HEK293 (cell line): ENCODE measurements around the gene MARF1.

Source experiments
- BCL11A ChIP-seq: fragments of 450-650 bp; formaldehyde crosslinking; IDR thresholded peaks from 2 replicates; pipeline ENCODE4 v1.5.1; 2016; ENCODE audit warnings: low read depth, missing biosample characterization, missing genetic modification characterization
- FEZF1 ChIP-seq: fragments of 450-650 bp; formaldehyde crosslinking; IDR thresholded peaks from 2 replicates; pipeline ENCODE4 v1.5.1; 2016; ENCODE audit warnings: missing biosample characterization, missing genetic modification characterization
- GLIS1 ChIP-seq: fragments of 450-650 bp; formaldehyde crosslinking; IDR thresholded peaks from 2 replicates; pipeline ENCODE4 v1.5.1; 2016; ENCODE audit warnings: missing biosample characterization, missing genetic modification characterization
- HIC1 ChIP-seq: fragments of 450-650 bp; formaldehyde crosslinking; IDR thresholded peaks from 2 replicates; pipeline ENCODE4 v1.5.1; 2016; ENCODE audit warnings: missing biosample characterization, missing genetic modification characterization
- HOXC10 ChIP-seq: sonication (generic); formaldehyde crosslinking; IDR thresholded peaks from 2 replicates; pipeline ENCODE4 v1.8.1; 2023; ENCODE audit warnings: mild to moderate bottlenecking, missing genetic modification reagents
- KLF17 ChIP-seq: fragments of 450-650 bp; formaldehyde crosslinking; IDR thresholded peaks from 2 replicates; pipeline ENCODE4 v1.5.1; 2016; ENCODE audit warnings: missing biosample characterization, missing genetic modification characterization
- ZBTB10 ChIP-seq: fragments of 450-650 bp; formaldehyde crosslinking; IDR thresholded peaks from 2 replicates; pipeline ENCODE4 v1.5.1; 2016; ENCODE audit warnings: missing biosample characterization, missing genetic modification characterization
- ZBTB26 ChIP-seq: fragments of 450-650 bp; formaldehyde crosslinking; optimal IDR thresholded peaks from 2 replicates; pipeline ENCODE3; 2016; ENCODE audit warnings: missing biosample characterization, mild to moderate bottlenecking, missing genetic modification characterization
- ZBTB48 ChIP-seq: fragments of 450-650 bp; formaldehyde crosslinking; IDR thresholded peaks from 2 replicates; pipeline ENCODE4 v1.5.1; 2016; ENCODE audit warnings: missing biosample characterization, missing genetic modification characterization
- ZFP69B ChIP-seq: fragments of 450-650 bp; formaldehyde crosslinking; IDR thresholded peaks from 2 replicates; pipeline ENCODE4 v1.5.1; 2016; ENCODE audit warnings: missing biosample characterization, missing genetic modification characterization
- ZNF148 ChIP-seq: fragments of 450-650 bp; formaldehyde crosslinking; IDR thresholded peaks from 2 replicates; pipeline ENCODE4 v1.5.0; 2017; ENCODE audit warnings: missing biosample characterization, missing genetic modification characterization, borderline replicate concordance
- ZNF157 ChIP-seq: fragments of 450-650 bp; formaldehyde crosslinking; IDR thresholded peaks from 2 replicates; pipeline ENCODE4 v1.5.1; 2016; ENCODE audit warnings: missing biosample characterization, missing genetic modification characterization
- ZNF211 ChIP-seq: fragments of 450-650 bp; formaldehyde crosslinking; IDR thresholded peaks from 2 replicates; pipeline ENCODE4 v1.5.1; 2016; ENCODE audit warnings: low read depth, missing biosample characterization, missing genetic modification characterization
- ZNF23 ChIP-seq: fragments of 450-650 bp; formaldehyde crosslinking; IDR thresholded peaks from 2 replicates; pipeline ENCODE4 v1.5.1; 2016; ENCODE audit warnings: missing biosample characterization, missing genetic modification characterization, borderline replicate concordance
- ZNF324 ChIP-seq: fragments of 450-650 bp; formaldehyde crosslinking; IDR thresholded peaks from 2 replicates; pipeline ENCODE4 v1.5.1; 2016; ENCODE audit warnings: missing biosample characterization, missing genetic modification characterization
- ZNF366 ChIP-seq: fragments of 450-650 bp; formaldehyde crosslinking; conservative IDR thresholded peaks from 2 replicates; pipeline ENCODE4 v1.5.1; 2016; ENCODE audit warnings: missing biosample characterization, missing genetic modification characterization
- ZNF426 ChIP-seq: fragments of 450-650 bp; formaldehyde crosslinking; IDR thresholded peaks from 2 replicates; pipeline ENCODE4 v1.5.1; 2017; ENCODE audit warnings: missing biosample characterization, missing genetic modification characterization, mild to moderate bottlenecking, inconsistent platforms, moderate library complexity
- ZNF433 ChIP-seq: fragments of 450-650 bp; formaldehyde crosslinking; IDR thresholded peaks from 2 replicates; pipeline ENCODE4 v1.5.1; 2016; ENCODE audit warnings: missing biosample characterization, missing genetic modification characterization, low read depth
- ZNF48 ChIP-seq: fragments of 450-650 bp; formaldehyde crosslinking; IDR thresholded peaks from 2 replicates; pipeline ENCODE4 v1.5.1; 2016; ENCODE audit warnings: missing biosample characterization, missing genetic modification characterization
- ZNF561 ChIP-seq: fragments of 450-650 bp; IDR thresholded peaks from 2 replicates; pipeline ENCODE4 v1.5.1; 2018; ENCODE audit warnings: missing biosample characterization, missing genetic modification characterization, borderline replicate concordance
- ZNF585B ChIP-seq: fragments of 450-650 bp; formaldehyde crosslinking; IDR thresholded peaks from 2 replicates; pipeline ENCODE4 v1.5.1; 2016; ENCODE audit warnings: missing biosample characterization, missing genetic modification characterization
- ZNF629 ChIP-seq: fragments of 450-650 bp; formaldehyde crosslinking; IDR thresholded peaks from 2 replicates; pipeline ENCODE4 v1.5.1; 2017; ENCODE audit warnings: missing biosample characterization, missing genetic modification characterization
- TF ChIP-seq, protein P1 (sequence below): fragments of 450-650 bp; formaldehyde crosslinking; IDR thresholded peaks from 2 replicates; pipeline ENCODE4 v1.5.1; 2016; ENCODE audit warnings: missing biosample characterization, missing genetic modification characterization
- TF ChIP-seq, protein P2 (sequence below): fragments of 450-650 bp; formaldehyde crosslinking; IDR thresholded peaks from 2 replicates; pipeline ENCODE4 v1.5.1; 2016; ENCODE audit warnings: missing biosample characterization, missing genetic modification characterization

Gene MARF1

DNA sequence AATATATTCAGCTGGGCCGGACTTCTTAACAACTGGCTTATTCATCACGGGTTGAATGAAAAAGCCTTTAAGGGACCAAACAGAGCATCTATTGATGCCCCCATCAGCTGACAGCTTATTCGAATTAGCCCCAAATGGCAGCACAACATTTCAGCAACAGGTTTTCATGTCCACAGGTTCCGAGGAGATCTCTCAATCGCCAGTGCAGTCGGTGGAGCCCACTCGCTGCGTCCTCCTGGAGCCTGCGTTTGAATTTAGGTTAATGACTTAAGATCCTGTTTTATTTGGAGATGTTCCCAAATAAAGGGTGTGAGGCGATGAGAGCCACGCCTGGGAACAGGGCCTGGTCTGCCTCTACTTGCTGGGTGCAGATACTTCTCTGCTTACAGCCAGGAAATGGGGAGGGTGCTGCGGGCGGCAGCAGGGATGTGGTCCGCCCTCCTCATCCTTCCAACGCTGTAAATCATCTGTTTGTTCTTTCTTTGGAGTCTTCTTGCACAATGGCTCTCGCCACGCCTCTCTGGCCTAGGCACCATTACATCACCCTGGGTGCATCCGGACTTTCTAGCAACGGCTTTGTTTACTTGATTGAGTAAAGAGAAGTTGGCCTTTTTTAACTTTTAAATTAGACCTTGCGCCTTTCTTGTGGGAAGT is 29.7 kb upstream of the MARF1 start (continued):
- TF ChIP-seq, protein P1, sequence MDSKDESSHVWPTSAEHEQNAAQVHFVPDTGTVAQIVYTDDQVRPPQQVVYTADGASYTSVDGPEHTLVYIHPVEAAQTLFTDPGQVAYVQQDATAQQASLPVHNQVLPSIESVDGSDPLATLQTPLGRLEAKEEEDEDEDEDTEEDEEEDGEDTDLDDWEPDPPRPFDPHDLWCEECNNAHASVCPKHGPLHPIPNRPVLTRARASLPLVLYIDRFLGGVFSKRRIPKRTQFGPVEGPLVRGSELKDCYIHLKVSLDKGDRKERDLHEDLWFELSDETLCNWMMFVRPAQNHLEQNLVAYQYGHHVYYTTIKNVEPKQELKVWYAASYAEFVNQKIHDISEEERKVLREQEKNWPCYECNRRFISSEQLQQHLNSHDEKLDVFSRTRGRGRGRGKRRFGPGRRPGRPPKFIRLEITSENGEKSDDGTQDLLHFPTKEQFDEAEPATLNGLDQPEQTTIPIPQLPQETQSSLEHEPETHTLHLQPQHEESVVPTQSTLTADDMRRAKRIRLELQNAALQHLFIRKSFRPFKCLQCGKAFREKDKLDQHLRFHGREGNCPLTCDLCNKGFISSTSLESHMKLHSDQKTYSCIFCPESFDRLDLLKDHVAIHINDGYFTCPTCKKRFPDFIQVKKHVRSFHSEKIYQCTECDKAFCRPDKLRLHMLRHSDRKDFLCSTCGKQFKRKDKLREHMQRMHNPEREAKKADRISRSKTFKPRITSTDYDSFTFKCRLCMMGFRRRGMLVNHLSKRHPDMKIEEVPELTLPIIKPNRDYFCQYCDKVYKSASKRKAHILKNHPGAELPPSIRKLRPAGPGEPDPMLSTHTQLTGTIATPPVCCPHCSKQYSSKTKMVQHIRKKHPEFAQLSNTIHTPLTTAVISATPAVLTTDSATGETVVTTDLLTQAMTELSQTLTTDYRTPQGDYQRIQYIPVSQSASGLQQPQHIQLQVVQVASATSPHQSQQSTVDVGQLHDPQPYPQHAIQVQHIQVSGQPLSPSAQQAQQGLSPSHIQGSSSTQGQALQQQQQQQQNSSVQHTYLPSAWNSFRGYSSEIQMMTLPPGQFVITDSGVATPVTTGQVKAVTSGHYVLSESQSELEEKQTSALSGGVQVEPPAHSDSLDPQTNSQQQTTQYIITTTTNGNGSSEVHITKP (tag by site-specific recombination), result peak; percentile 72
- no peak for TF ChIP-seq ZNF211 (tag by site-specific recombination)
- TF ChIP-seq KLF17, result peak; percentile 95
- no peak for TF ChIP-seq ZNF157
- no peak for TF ChIP-seq ZNF148 (tag by site-specific recombination)
- no peak for TF ChIP-seq ZBTB10
- no peak for TF ChIP-seq ZNF426 (tag by site-specific recombination)
- peak; percentile 94 for TF ChIP-seq ZNF366 (tag by site-specific recombination)
- TF ChIP-seq ZFP69B (tag by site-specific recombination), result peak; percentile 95
- TF ChIP-seq ZNF629 (tag by site-specific recombination), result peak; percentile 92
- no peak for TF ChIP-seq ZBTB26 (tag by site-specific recombination)
- TF ChIP-seq ZNF585B (tag by site-specific recombination), result no peak
- TF ChIP-seq, protein P2, sequence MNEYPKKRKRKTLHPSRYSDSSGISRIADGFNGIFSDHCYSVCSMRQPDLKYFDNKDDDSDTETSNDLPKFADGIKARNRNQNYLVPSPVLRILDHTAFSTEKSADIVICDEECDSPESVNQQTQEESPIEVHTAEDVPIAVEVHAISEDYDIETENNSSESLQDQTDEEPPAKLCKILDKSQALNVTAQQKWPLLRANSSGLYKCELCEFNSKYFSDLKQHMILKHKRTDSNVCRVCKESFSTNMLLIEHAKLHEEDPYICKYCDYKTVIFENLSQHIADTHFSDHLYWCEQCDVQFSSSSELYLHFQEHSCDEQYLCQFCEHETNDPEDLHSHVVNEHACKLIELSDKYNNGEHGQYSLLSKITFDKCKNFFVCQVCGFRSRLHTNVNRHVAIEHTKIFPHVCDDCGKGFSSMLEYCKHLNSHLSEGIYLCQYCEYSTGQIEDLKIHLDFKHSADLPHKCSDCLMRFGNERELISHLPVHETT (tag by site-specific recombination), result peak; percentile 20
- TF ChIP-seq ZNF433 (tag by site-specific recombination), result no peak
- peak; percentile 91 for TF ChIP-seq FEZF1
- TF ChIP-seq GLIS1, result no peak
- peak; percentile 71 for TF ChIP-seq ZNF324 (tag by site-specific recombination)
- TF ChIP-seq HIC1 (tag by site-specific recombination), result no peak
- TF ChIP-seq HOXC10 (CRISPR knock-in tag), result no peak
- TF ChIP-seq BCL11A (tag by site-specific recombination), result 0 out of 2 replicates have a peak, but pooled peaks have one; percentile 13
- no peak for TF ChIP-seq ZNF23 (tag by site-specific recombination)
- TF ChIP-seq ZNF48 (tag by site-specific recombination), result no peak
- peak; percentile 63; the same call in 1 of the 2 replicates for TF ChIP-seq ZNF561 (tag by site-specific recombination)
- no peak for TF ChIP-seq ZBTB48 (tag by site-specific recombination)
